ENCODE measurements around the gene FOXN1.

FOXN1 gene

DNA sequence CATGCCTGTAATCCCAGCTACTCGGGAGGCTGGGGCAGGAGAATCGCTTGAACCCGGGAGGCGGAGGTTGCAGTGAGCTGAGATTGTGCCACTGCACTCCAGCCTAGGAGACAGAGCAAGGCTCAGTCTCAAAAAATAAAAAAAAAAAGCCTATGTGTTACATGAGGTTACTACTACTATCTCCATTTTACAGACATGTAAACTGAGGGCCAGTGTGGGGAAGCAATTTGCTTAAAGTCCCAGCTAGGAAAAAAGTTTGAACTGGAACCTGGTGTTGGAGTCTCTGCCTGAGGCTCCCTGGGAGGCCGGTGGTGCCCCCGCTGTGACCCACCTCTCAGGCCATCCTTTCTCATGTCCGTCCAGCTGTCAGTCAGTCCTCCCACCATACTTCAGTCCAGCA, 28.2 kb upstream of the FOXN1 start:
- in situ Hi-C loops (cut with MboI; ENCODE audit: low sequenced_read_pairs) = no loop called here

- in situ Hi-C loops (cut with MboI; ENCODE audit: low sequenced_read_pairs) = no loop called here
Measured at GRCh38 chr17:28478712-28479615, 27.2 kb upstream of the FOXN1 start.

- in situ Hi-C loops (cut with MboI; ENCODE audit: low sequenced_read_pairs) = no loop called here
Measured at GRCh38 chr17:28480278-28480677, 25.9 kb upstream of the FOXN1 start.

GRCh38 chr17:28480799-28481571, 25.2 kb upstream of the FOXN1 start:
- in situ Hi-C loops (cut with MboI; ENCODE audit: low sequenced_read_pairs) = no loop called here

GRCh38 chr17:28482551-28483199, 23.5 kb upstream of the FOXN1 start:
- in situ Hi-C loops (cut with MboI; ENCODE audit: low sequenced_read_pairs) = no loop called here

DNA sequence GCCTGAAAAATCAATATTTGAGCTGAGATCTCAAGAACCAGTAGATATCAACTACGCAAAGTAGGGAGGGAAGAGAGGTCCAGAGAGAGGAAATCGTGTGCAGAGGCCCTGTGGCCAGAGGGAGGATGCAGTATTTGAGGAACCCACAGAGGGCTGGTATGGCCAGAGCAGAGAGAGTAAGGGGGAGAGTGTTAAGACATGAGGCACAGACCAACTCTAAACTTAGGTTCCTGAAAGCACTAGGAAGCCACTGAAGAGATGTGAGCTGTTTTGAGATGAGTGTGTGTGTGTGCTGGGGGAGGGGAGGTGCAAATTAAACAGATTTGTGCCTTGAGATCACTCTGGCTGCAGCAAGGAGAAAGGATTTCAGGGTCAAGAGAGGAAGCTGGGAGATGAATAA, 21.9 kb upstream of the FOXN1 start:
- in situ Hi-C loops (cut with MboI; ENCODE audit: low sequenced_read_pairs) = no loop called here

DNA sequence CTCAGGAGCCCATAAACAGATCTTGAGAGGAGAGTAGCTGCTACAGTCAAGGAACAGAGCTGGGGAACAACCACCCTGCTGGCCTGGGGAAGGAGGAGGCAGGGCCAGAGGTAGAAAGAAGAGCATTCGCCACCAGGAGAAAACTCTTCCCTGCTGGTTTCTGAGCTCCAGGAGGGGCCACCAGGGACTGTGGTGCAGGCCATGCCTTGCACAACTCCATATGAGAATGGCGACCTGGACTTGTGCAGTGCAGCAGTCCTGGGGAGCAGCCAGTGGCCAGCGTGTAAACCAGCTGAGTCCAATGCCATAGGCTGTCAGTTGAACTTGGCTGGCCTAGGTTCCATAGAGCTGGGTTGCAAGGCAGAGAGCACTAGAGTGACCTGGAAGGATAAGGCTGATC, 21.1 kb upstream of the FOXN1 start:
- in situ Hi-C loops (cut with MboI; ENCODE audit: low sequenced_read_pairs) = no loop called here

GRCh38 chr17:28487881-28488532, 18.1 kb upstream of the FOXN1 start:
- in situ Hi-C loops (cut with MboI; ENCODE audit: low sequenced_read_pairs) = no loop called here

- in situ Hi-C loops (cut with MboI; ENCODE audit: low sequenced_read_pairs) = no loop called here
Measured at GRCh38 chr17:28488533-28489276, 17.4 kb upstream of the FOXN1 start.

GRCh38 chr17:28491286-28491685, 14.9 kb upstream of the FOXN1 start:
- in situ Hi-C loops (cut with MboI; ENCODE audit: low sequenced_read_pairs) = no loop called here

- in situ Hi-C loops (cut with MboI; ENCODE audit: low sequenced_read_pairs) = no loop called here
Measured at GRCh38 chr17:28491860-28492259, 14.3 kb upstream of the FOXN1 start.

- in situ Hi-C loops (cut with MboI; ENCODE audit: low sequenced_read_pairs) = no loop called here
Measured at GRCh38 chr17:28492352-28493310, 13.5 kb upstream of the FOXN1 start.

DNA sequence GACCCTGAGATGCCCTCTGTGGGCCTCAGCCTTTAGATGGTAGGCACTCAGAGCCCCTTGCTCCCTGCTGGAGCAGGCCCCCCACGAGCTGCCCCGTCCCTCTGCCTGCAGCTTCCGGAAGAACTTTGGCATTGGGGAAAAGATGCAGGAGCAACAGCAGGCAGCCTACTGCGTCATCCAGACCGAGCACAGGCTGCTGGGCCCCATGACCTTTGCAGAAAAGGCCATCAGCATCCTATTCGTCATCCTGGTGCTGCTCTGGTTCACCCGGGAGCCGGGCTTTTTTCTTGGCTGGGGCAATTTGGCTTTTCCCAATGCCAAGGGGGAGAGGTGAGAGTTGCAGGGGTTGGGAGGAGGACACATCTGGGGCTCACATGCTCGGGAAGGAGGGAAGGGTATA, 12.7 kb upstream of the FOXN1 start:
- in situ Hi-C loops (cut with MboI; ENCODE audit: low sequenced_read_pairs) = no loop called here

DNA sequence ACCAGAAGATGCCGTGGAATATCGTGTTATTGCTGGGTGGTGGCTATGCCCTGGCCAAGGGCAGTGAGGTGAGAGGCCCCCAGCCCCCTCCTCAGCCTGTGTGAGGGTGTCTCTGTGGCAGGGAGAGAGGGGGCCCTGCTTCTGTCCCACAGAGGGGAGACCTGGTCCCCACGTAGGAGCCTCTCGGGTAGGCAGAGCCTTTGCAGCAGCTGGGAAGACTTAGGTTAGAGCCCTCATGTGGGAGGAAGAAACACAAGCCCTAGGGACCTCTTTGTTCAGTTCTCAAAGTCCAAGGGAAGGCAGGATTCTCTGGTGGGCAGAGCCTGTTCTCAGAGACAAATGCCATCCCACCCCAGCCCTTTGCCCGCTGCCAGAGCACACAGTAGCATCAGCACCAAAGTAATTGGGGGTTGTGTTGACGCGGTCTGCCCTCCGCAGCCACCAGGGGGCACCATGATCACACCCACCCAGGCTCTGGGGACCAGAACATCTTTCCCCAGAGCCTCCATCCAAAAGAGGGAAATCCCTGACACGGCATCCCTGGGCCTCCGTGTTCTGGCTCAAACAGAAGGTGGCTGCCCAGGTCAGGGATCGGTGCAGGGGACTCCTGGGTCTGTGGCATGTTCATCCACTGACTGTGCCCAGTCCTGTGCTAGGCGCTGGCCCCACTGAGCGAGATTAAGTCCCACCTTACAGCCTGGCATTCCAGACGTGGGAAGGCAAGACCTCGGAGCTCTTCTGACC, 11.5 kb upstream of the FOXN1 start:
- in situ Hi-C loops (cut with MboI; ENCODE audit: low sequenced_read_pairs) = no loop called here

DNA sequence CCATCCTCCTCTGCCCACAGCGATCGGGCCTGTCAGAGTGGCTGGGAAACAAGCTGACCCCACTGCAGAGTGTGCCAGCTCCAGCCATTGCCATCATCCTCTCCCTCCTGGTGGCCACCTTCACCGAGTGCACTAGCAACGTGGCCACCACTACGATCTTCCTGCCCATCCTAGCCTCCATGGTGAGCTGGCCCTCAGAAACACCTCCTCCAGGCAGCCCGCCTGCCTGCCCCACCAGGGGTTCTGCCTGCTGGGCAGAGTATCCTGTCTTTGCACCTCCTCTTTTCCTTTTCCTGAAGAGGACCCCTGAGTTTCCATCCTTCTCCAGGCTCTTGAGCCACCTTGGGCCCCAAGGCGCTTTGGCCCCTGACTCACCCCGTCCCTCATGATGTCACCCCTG, 10.5 kb upstream of the FOXN1 start:
- in situ Hi-C loops (cut with MboI; ENCODE audit: low sequenced_read_pairs) = no loop called here

DNA sequence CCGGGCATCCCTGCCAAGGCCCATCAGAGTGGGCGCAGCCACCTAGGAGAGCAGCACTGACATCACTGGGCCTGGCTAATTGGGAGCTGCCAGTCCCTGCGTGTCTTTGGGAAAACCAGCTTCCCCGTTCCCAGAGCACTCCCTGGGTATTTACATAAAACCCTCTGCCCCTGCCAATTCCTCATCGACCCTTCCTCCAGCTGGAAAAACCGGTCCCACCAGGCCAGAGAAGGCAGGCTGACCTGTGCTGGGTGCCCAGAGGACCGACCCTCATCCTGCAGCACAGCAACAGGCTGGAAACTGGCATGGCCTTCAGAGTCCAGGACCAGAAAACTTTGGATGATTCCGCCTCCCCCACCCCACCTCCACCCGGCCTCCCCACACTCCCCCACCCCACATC, 8.2 kb upstream of the FOXN1 start:
- in situ Hi-C loops (cut with MboI; ENCODE audit: low sequenced_read_pairs) = no loop called here

DNA sequence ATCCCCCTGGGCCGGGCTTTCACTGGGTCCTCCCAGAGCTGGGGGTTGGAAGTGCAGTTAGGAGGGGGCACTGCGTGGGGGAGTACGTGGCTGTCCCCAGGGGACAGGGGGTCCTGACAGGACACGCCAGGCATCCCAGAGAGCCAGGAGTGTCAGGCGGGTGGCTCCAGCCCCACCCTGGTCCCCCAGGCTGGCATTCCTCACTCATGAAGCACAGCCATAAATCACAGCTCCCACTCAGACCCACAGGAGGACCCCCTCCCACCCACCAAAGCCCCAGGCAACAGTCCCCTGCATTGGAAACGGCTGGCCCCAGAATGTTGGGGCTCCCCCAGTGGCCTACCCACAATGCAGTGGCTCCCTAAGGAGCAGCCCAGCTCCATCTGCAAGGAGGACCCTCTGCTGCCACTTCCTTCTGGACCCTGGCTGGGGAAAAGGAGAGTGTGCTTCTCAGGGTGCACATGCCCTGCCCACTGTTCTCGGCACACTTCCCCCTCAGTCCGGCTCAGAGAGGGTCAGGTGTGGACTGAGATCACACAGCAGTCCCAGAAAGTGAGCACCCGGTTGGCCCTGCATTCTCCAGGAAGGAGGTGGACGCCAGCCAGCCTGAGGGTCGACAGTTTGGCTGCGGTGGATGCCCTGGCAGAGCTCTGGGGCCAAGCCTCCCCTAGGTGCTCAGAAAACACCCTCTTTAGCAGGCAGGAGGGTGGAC, 7.3 kb upstream of the FOXN1 start:
- in situ Hi-C loops (cut with MboI; ENCODE audit: low sequenced_read_pairs) = no loop called here

DNA sequence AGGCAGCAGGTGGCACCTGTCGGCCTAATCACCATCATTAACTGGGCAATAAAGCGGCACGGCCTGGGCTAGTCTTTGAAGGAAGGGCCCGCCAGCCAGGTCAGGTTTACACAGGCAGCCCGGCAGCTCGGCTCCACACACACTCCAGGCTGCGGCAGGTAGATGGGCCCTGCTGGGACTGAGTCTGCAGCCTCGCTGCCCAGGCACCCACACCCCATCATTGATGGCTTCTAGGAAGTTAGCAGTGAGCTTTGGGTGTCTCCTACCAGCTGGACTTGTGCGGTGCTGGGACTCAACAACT, 6.8 kb upstream of the FOXN1 start:
- in situ Hi-C loops (cut with MboI; ENCODE audit: low sequenced_read_pairs) = no loop called here
